H1 (cell line): ENCODE results near the gene NRP2.

Experiments
- BCL11A ChIP-seq, 2 experiments: IDR thresholded peaks; one replicate each; pipeline ENCODE4 v1.6.1; 2011; ENCODE audit warnings: low read depth in 2 of 2, low read length in 2 of 2, mild to moderate bottlenecking in 2 of 2
- EP300 ChIP-seq, 2 experiments: IDR thresholded peaks; 1 replicate in 1 of 2; 2 replicates in 1 of 2; pipeline ENCODE4 v1.6.1; 2011 to 2012; ENCODE audit warnings: low read depth in 2 of 2, low read length in 2 of 2, mild to moderate bottlenecking in 2 of 2, borderline replicate concordance in 1 of 2, inconsistent platforms in 1 of 2, moderate library complexity in 1 of 2
- TAF1 ChIP-seq: IDR thresholded peaks from 2 replicates; pipeline ENCODE4 v1.6.1; 2011; ENCODE audit warnings: mild to moderate bottlenecking, low read depth, low read length
- TF ChIP-seq, protein P1 (sequence below), 3 experiments: IDR thresholded peaks; 1 replicate in 2 of 3; 2 replicates in 1 of 3; pipeline versions ENCODE4 v1.5.1 to v1.6.1; 2011; ENCODE audit warnings: low read length in 3 of 3, mild to moderate bottlenecking in 3 of 3, inconsistent platforms in 2 of 3, low read depth in 1 of 3, moderate library complexity in 1 of 3; ENCODE audit not compliant: insufficient read depth in 1 of 3; ENCODE audit errors: control extremely low read depth in 1 of 3
- TF ChIP-seq, protein P2 (sequence below): IDR thresholded peaks from 2 replicates; pipeline ENCODE4 v1.6.1; 2012; ENCODE audit warnings: low read length, inconsistent platforms

DNA sequence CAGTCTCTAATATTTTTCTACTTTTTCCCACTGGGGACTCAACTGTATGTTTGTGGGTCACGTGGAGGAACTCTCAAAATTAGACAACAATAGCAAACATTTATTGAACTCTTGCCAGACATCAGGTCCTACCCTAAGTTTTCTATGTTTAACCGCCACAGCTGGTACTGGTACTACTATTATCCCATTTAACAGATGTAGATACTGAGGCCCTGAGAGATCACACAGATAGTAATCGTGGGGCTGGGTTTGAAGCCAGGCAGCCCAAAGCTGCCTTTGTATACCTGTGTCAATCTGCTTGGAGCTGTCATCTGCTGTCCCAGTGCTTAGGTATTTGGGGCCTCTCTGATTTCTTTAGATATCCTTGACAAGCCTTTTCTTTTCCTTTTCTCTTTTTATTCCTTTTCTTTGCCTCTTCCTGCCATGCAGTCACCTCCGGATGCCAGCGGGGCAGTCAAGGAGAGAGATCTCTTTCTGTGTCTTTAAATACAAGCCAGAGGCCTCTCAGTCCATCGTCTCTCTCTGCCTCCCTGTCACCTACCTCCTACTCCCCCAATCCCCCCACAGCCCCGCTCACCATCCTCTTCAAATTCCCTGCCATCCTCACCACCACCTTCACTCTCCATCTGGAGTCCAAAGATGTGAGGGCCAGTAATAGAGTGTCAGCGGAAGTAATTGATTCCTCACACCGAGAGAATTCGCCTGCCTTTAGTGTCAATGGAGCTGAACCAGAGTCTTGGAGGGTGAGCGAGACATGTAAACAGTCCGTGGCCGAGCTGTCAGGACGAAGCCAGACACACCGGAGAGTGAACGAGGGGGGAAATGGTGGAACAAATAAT lies 23.4 kb downstream of the NRP2 start:
- TF ChIP-seq, protein P1, sequence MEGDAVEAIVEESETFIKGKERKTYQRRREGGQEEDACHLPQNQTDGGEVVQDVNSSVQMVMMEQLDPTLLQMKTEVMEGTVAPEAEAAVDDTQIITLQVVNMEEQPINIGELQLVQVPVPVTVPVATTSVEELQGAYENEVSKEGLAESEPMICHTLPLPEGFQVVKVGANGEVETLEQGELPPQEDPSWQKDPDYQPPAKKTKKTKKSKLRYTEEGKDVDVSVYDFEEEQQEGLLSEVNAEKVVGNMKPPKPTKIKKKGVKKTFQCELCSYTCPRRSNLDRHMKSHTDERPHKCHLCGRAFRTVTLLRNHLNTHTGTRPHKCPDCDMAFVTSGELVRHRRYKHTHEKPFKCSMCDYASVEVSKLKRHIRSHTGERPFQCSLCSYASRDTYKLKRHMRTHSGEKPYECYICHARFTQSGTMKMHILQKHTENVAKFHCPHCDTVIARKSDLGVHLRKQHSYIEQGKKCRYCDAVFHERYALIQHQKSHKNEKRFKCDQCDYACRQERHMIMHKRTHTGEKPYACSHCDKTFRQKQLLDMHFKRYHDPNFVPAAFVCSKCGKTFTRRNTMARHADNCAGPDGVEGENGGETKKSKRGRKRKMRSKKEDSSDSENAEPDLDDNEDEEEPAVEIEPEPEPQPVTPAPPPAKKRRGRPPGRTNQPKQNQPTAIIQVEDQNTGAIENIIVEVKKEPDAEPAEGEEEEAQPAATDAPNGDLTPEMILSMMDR (IDR thresholded peaks at IDR 0.05; ENCODE audit: control extremely low read depth in 1 of 3, insufficient read depth in 1 of 3, low read depth in 1 of 3, low read length in 3 of 3): no peak
- no peak for TF ChIP-seq TAF1
- TF ChIP-seq EP300 (IDR thresholded peaks at IDR 0.05; ENCODE audit: borderline replicate concordance in 1 of 2, low read depth in 2 of 2, low read length in 2 of 2): no peak
- no peak for TF ChIP-seq BCL11A (IDR thresholded peaks at IDR 0.05; ENCODE audit: low read depth in 2 of 2, low read length in 2 of 2)
- TF ChIP-seq, protein P2, sequence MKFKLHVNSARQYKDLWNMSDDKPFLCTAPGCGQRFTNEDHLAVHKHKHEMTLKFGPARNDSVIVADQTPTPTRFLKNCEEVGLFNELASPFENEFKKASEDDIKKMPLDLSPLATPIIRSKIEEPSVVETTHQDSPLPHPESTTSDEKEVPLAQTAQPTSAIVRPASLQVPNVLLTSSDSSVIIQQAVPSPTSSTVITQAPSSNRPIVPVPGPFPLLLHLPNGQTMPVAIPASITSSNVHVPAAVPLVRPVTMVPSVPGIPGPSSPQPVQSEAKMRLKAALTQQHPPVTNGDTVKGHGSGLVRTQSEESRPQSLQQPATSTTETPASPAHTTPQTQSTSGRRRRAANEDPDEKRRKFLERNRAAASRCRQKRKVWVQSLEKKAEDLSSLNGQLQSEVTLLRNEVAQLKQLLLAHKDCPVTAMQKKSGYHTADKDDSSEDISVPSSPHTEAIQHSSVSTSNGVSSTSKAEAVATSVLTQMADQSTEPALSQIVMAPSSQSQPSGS: no peak
